ENCODE measurements around the gene POLD3.

DNA sequence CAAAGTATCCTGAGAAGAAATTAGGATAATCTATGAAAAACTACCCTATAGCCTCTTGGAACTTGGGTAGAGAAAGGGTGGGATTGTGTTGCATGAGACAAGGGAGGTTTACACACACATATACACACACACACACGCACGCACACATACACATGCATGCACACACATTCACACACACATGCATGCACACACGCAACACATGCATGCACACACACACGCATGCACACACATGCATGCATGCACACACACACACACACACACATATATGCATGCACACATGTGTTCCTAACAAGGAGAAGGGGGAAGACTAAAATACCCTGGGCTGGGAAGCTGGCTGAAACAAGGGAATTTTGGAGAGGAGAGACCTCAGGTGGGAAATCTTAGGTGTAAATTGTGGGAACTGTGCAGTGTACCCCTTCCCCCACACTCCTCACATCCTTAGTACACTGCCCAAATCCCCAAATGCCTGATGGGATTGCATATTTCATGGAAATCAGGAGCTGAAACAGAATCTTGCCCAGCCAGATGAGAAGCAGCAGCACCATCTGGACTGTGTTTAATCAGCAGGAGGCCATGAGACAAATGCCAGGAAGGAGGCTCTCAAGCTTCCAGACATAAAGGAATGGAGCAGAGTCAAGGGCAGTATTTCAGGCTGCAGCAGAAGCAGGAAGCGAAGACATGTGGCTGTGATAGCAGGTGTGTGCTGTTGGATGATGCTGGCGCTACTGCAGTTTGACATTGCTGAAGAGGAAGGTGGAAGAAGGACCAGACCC lies 14.6 kb upstream of the POLD3 start:
- TF ChIP-seq, protein P1, sequence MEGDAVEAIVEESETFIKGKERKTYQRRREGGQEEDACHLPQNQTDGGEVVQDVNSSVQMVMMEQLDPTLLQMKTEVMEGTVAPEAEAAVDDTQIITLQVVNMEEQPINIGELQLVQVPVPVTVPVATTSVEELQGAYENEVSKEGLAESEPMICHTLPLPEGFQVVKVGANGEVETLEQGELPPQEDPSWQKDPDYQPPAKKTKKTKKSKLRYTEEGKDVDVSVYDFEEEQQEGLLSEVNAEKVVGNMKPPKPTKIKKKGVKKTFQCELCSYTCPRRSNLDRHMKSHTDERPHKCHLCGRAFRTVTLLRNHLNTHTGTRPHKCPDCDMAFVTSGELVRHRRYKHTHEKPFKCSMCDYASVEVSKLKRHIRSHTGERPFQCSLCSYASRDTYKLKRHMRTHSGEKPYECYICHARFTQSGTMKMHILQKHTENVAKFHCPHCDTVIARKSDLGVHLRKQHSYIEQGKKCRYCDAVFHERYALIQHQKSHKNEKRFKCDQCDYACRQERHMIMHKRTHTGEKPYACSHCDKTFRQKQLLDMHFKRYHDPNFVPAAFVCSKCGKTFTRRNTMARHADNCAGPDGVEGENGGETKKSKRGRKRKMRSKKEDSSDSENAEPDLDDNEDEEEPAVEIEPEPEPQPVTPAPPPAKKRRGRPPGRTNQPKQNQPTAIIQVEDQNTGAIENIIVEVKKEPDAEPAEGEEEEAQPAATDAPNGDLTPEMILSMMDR (IDR thresholded peaks at IDR 0.05) = no peak
- TF ChIP-seq POLR2AphosphoS5 (IDR thresholded peaks at IDR 0.05) = peak in 2 of 3 donors; percentile 58 to 62

Data from transverse colon (tissue), 4 donors.